CD4-positive, alpha-beta T cell treated with Interleukin-15 for 1 hour (primary cell): ENCODE measurements around the gene TMEM91.
"Not testable (repeated sequence)": the region's sequence is repeated elsewhere in the genome, so short reads cannot be mapped to it uniquely, and the experiment has no call there.

Source experiments
- DNase-seq: peaks from one replicate; pipeline ENCODE4 v3.0.0-alpha.2; 2020

Gene TMEM91

DNA sequence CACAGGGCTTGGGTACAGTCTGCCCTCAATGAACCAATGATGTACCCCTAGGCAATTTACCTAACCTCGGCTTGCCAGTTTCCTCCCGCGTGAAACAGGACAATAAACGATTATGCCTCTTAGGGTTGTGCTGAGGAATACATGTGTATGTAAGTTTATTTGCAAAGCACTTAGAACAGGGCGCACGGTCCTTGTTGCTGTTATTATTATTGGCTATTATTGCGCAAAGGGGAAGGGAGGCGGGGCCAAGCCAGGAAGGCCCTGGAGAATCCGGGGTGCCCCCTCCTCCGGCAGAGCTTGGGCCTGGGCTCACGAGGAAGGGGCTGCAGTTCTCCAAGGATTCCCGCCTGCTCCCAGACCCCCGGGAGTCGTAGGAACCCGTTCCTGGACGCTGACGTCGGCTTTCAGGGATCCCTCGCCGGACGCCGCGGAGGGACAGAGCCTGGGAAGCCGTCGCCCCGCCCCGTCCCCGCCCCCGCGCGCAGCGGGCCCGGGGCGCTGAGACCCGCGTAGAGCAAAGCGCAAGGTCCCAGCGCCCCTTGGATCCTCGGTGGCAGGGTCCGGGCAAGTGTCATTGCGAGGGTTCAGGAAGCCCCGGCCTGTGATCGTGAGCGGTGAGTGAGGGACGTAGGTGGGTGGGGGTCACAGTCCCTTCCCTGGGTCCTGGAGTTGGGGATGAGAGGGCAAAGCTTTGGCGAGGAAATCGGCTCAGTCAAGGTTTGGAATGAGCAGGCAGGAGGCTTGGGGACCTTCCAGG, at the start of gene TMEM91:
TMEM91 (plus strand) TSS at position 293 of the 757 bp plus-strand sequence. CDS start 1,777 bp downstream, outside the sequence.
- DNase-seq = no peak

DNA sequence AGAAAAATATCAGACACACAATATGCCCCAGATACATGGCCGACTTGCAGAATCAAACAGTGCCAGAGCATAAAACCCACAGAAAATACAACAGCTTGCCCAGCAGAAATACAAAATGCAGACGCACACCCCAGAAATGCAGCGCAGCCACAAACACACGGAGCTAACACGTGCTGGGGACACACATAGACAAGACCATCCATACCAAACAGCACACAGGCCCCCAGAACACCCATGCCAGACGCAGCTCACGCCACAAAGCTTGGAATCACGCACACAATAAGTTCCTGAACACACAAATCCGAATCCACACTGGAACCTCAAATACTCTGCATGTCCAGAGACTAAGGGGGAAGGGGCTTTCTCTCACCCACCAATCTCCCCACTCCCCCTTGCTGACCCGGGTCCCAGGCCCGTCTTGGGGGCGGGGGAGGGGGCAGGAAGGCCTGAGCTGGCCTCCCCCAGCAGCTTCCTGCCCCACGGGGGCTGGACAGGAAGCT, 49.2 kb upstream of the TMEM91 start:
- no peak for DNase-seq

DNA sequence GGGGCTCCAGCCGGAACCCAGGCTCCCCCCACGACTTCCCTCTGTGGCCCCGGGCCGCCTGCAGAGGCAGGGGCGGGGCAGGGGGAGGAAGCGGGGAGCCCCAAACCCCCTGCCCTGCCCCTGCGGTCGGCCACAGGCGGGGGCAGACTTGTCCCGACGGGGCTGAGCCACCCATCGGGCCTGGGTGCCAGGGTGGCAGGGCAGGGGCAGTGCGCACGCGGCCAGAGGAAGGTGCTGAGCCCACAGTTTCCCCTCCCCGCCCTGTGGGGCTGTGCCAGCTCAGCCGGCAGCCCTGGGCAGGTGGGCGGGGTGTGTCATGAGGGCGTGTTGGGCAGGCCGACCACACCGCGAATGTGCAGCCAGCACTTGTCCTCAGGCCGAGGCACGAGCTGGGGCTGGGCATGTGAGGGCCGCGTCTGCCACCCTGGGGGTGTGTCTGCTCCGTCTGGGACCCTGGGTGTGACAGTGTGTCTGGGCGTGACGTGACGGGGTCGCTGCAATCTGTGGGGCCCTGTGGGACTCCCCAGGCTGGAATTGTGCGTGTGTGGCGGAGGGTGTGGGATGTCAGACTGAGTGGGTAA, 48.7 kb upstream of the TMEM91 start:
- DNase-seq = peak; percentile 91

DNA sequence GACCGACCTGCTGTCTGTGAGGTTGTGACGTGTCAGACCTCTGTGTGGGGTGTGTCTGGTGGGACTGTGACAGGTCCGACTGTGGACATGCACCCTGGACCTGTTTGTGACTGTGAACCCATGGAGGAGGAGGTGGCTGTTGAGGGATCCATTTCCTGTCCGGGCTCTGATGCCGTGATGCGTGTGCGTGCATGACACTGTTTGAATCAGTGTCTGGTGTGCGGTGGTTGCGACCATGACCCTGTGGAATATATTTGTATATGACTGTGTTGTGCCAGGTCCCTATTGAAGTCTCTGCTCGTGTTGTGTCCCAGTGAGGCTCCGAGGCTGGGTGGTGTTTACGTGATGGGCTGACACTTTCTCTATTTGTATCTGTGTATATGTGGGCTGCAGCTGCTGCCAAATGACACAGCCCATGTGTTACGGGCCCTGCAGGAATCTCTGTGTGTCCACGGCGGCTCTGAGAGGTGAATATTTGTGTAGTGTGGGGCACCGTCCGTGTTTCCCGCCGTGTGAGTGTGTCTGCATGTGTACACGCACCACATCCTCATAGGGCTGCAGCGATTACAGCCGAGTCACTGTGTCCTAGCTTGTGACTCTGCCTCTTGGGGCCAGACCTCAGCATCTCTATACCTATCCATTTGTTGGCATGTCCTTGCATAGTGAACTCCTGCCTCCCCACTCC, 48.0 kb upstream of the TMEM91 start:
- no peak for DNase-seq

DNA sequence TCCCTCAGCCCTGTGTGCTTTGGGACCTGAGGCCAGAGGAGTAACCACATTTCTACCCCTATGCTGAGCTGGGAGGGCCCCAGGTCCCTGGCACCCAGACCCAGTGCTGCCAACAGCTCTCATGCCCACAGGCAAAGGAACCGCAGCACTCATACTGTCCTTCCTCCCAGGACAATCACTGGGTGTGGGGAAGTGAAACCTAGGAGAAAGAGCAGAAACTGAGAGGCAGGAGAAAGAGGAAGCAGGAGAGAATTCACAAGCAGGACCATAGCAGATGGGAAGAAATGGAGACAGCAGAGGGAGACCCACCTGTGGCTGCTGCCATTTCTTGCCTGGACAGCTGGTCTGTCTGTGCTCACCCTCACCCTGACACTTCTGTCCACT, 47.5 kb upstream of the TMEM91 start:
- DNase-seq = peak; percentile 55

DNA sequence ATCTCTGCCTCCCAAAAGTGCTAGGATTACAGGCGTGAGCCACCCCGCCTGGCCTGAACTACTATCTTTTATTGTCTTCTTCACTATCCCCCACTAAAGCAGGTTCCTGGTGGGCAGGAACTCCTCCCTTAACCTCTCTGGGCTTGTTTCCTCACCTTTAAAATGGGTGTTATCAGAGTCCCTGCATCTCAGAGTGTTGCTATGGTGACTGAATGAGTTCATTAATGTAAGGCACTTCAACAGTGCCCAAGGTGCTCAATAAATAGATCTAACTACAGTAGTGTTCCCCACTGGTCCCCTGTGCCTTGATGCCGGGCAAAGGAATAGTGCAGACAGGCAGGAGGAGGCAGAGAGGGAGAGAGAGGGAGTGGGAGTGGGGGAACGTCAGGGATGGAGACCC, 45.9 kb upstream of the TMEM91 start:
- no peak for DNase-seq

DNA sequence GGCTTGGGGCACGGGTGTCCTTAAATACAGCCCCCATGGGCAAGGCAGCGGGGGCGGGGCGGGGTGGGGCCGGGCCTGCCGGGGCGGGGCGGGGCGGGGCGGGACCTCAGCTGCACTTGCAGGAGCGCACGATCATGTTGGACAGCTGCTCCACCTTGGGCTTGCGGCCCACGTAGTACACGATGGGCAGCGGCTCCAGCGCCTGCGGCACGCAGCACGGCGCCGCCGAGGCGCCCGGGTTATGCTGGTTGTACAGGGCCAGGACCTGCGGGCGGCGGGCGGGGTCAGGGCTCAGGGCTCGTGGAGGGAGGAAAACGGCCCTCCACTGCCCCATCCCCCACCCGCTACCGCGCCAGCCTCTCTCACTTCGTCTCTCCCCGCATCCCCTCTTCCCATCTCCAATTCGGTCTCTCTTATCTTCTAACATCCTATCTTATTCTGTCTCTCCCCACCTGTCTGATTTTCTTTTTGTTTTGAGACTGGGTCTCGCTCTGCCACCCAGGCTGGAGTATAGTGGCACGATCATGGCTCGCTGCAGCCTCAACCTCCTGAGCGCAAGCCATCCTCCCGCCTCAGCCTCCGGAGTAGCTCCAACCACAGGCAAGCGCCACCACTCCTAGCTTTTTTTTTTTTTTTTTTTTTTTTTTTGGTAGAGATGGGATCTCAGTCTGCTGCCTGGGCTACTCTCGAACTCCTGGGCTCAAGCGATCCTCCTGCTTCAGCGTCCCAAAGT, 45.2 kb upstream of the TMEM91 start:
- DNase-seq = no peak

DNA sequence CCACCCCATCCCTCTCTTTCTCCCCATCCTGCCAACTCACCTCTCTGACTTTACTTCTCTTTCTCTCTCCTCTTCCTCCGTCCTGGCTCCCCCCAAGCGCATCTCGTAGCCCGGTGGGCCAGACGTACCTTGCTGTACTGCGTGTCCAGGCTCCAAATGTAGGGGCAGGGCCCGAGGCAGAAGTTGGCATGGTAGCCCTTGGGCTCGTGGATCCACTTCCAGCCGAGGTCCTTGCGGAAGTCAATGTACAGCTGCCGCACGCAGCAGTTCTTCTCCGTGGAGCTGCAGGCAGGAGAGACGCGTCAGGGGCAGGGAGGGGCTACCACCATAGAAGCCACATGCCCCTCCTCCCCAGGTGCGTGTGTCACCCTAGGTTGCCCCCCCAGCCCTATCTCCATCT, 44.3 kb upstream of the TMEM91 start:
- DNase-seq = no peak

DNA sequence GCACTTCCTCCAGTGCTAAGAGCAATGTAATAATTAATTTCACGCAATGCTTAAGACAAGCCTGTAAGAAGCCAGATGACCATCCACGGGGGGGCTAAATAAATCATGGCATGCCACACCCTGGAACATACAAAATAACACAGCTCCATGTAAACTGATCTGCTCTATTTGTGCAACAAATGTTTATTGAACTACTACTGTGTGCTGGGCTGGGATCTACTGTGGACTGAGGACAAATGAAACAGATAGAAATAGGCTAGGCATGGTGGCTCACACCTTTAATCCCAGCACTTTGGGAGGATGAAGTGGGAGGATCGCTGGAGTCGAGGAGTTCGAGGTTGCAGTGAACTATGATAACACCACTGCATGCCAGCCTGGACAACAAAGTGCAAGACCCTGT, 43.9 kb upstream of the TMEM91 start:
- no peak for DNase-seq

DNA sequence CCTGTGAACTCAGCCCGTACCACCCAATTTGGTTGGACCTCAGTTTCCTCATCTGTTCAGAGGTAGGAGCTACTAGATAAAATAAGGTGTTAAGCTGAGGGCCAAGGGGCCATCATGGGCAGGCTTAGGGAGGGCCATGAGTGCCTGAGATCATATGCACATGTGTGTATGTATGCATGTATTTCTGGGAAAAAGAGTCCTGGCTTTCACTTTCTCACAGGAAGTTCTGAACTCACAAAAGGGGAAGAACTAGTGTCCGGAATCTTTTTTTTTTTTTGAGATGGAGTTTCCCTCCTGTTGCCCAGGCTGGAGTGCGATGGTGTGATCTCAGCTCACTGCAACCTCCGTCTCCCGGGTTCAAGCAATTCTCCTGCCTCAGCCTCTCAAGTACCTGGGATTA, 41.5 kb upstream of the TMEM91 start:
- DNase-seq = no peak

DNA sequence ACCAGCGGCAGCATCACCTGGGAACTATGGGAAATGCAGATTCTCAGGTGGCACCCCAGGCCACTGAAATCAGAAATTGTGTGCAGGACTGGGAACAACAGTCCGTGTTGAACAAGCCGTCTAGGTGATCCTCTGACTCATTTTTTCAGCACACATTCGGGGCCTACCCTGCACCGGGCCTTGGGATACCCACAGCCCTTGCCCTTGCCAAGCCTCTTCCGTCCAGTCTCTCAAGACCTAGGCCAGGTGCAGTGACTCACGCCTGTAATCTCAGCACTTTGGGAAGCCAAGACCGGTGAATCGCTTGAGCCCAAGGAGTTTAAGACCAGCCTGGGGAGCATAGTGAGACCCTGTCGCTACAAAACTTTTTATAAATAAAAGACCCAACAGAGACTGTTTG, 40.9 kb upstream of the TMEM91 start:
- DNase-seq = no peak

DNA sequence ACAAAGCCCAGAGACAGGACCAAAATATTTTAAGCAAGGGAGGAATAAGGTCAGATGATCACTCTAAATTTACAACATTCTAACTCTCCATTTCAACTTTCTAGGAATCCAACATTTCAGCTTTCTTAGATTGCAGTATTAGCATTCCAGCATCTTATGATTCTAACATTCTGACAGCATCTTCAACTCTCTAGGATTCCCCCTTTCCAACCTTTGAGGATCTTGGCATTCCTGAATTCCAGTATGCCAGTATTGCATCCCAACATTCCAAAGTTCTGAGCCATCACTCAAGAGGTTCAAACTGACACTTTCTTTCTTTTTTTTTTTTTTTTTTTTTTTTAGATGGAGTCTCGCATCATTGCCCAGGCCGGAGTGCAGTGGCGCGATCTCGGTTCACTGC, 36.4 kb upstream of the TMEM91 start:
- no peak for DNase-seq

DNA sequence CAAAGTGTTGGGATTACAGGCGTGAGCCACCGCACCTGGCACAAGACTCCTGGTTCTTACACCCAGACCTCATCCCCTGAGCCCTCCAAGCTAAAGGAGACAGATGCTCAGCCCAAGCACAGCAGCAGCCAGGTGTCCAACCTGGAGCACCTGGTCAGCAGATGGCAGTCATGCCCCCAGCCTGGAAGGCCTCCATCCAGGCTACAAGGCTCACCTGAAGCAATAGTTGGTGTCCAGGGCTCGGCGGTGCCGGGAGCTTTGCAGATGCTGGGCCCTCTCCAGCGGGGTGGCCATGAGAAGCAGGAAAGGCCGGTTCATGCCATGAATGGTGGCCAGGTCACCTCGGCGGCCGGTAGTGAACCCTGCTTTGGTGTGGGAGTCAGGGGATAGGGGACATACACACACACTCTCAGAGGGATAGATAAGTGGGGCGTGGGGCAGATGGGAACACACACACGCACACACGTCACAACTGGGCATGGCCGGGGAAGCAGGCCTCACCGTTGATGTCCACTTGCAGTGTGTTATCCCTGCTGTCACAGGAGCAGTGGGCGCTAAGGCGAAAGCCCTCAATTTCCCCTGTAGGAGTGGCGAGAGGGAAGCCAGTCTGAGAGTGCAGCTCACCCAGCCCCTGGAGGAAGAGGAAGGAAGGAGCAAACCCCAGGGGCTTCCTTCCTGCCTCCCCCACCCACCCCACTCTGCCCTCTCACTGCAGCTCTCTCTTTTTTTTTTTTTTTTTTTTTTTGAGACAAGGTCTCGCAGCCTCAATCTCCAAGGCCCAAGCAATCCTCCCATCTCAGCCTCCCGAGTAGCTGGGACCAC, 34.5 kb upstream of the TMEM91 start:
- DNase-seq = peak; percentile 49

DNA sequence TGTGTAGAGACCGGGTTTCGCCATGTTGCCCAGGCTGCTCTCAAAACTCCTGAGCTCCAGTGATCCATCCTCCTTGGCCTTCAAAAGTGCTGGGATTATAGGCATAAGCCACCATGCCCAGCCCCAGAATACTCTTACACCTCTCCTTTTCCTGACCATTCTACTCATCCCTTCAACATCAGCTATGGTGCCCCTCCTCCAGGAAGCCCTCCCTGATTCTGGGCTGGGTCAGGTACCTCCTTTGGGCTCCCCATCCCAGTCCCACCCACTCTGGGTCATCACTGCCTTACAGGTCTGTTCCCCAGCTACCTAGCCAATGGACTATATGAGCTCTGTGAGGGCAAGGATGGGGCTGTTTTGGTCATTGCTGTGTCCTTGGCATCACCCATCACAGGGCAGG, 32.2 kb upstream of the TMEM91 start:
- no peak for DNase-seq

DNA sequence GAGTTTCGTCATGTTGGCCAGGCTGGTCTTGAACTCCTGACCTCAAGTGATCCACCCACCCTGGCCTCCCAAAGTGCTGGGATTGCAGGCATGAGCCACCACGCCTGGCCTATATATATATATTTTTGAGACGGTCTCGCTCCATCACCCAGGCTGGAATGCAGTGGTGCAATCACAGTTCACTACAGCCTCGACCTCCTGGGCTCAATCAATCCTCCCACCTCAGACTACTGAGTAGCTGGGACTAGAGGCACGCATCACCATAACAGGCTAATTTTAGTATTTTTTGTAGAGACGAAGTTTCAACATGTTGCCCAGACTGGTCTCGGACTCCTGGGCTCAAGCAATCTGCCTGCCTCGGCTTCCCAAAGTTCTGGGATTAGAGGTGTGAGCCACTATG, 29.4 kb upstream of the TMEM91 start:
- DNase-seq = not testable (repeated sequence)

DNA sequence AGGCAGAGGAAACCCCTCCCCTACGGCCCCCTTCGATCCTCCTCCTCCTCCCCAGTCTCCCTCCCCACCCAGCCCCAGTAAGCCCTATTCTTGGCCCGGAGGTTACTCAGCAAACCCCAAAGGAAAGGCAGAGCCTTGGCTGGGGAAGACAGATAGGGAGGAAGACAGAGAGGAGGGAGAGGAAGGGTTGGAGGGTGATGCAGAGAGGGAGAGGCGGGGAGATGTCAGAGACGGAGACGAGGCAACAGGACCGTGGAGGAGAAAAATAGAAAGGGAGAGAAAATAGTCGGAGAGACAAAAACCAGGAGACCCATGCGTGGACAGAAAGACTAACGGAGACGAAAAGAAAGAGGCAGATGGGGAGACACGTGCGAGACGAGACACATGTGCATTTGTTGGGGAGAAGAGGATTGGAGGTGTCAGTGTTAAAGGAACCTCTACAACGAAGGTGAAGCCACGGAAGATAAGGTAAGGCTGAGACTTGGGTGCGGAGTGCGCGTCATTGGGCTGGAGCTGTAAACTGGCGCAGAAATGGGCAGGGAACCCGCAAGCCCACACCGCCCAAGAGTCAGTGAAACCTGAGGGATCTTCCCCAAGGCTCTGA, 25.5 kb upstream of the TMEM91 start:
- no peak for DNase-seq

DNA sequence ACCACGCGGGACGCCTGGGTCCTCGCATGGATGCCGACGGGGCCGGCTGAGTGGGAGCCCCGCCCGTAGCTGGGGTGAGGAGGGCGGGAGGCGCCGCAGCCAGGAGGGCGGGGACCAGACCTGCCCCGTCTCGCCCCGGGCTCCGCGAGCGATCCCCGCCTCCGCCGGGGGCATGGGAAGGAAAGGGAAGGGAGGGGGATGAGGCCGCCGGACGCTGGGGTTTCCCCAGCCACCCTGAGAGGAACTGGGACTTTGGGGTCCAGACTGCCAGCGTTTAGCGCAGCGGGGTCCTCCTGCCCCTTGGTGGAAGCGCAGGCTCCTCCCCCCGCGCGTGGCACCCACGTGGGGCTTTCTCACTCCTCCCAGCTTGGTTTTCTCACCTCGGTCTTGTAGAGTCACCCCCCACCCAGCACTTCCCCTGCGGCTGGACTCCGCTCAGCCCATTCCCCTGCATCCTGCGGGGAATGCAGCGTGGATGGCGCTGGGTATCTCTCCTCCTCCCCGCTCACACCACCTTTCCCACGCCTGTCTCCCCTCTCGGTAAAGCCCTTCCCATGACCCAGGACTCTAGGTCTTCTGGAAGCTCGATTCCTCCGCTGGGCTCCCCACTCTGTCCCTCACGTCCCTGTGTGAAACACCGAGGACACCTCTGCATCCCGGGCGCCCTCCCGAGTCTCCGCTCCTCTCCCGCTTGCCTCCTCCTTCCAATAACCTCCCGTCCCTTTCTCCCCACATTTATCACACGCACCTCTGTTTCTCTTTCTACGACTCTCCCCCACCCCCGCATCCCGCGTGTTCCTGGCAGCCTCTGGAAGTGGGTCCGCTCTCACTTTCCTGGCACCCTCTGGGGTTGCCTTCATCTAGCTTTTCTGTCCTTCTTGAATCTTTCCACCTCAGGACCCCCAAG, 24.7 kb upstream of the TMEM91 start:
- peak; percentile 90 for DNase-seq

DNA sequence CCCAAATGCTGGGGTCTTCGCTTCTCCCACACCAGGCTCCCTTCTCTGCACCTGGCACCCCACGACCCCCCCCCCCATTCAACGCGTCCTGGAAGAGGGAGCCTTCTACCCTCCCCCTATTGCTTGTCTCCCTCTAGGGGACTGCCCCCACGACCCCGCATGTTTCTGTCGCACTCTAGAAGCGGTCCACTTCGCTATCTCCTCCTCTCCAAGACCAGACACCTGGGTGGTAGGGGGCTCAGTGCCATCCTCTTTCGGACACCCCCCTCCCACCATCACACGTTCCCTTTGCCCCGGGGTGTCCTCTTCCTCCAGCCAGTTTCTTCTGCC, 24.1 kb upstream of the TMEM91 start:
- DNase-seq = no peak

DNA sequence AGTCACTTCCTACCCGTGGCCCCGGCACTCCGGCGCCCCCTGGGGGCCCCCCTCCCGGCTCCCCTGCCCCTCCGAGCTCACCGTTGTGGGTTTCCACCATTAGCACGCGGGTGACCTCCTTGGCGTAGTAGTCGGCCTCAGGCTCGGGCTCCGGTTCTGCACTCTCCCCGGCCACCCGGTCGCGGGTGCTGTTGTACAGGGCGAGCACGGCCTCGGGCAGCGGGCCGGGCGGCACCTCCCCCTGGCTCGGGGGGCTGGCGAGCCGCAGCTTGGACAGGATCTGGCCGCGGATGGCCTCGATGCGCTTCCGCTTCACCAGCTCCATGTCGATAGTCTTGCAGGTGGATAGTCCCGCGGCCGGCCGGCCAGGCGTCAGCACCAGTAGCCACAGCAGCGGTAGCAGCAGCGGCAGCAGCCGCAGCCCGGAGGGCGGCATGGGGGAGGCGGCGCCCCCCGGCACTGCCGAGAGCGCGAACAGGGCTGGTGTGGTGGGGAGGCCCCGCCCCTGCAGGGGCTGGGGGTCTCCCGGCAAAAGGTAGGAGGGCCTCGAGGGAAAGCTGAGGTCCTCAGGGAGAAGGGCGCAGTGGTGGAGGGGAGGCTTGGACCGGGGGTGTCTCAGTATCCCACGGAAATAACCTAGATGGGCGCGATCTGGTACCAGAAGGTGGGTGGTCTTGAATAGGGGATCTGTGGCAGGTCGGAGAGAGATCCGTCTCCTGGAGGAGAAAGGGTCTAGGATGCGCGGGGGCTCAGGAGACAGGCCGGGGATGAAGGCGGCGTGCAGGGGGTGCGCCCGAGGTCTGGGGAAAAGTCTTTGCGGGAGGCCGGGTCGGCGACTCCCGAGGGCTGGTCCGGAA, 23.5 kb upstream of the TMEM91 start:
- peak; percentile 82 for DNase-seq
